Activated naive CD8-positive, alpha-beta T cell (primary cell): ENCODE data around the gene AMN.

Experiments
- H3K27ac Mint-ChIP-seq: one replicate; pipeline ENCODE4 v1.8.0; 2021; ENCODE audit warnings: mixed read lengths
- H3K27me3 Mint-ChIP-seq: one replicate; pipeline ENCODE4 v1.8.0; 2021; ENCODE audit warnings: mixed read lengths
- H3K36me3 Mint-ChIP-seq: one replicate; pipeline ENCODE4 v1.8.0; 2021; ENCODE audit warnings: mixed read lengths
- H3K4me1 Mint-ChIP-seq: one replicate; pipeline ENCODE4 v1.8.0; 2021; ENCODE audit warnings: low read depth, mixed read lengths
- H3K4me3 Mint-ChIP-seq: one replicate; pipeline ENCODE4 v1.8.0; 2021; ENCODE audit warnings: mild to moderate bottlenecking, mixed read lengths
- H3K9me3 Mint-ChIP-seq: one replicate; pipeline ENCODE4 v1.8.0; 2021; ENCODE audit warnings: low read depth, mixed read lengths

The AMN gene

GRCh38 chr14:102939329-102939728 is 16.9 kb downstream of the AMN start:
- peaks cover 3% of the 10 kb centered on the region for H3K36me3 Mint-ChIP-seq
- H3K4me1 Mint-ChIP-seq = no peaks in the 10 kb centered on the region
- H3K9me3 Mint-ChIP-seq = no peaks in the 10 kb centered on the region
- H3K27me3 Mint-ChIP-seq = no peaks in the 10 kb centered on the region
- H3K27ac Mint-ChIP-seq = no peak overlapping the region
- H3K4me3 Mint-ChIP-seq = no peak overlapping the region

GRCh38 chr14:102939820-102940561 is 17.5 kb downstream of the AMN start:
- no peaks in the 10 kb centered on the region for H3K4me1 Mint-ChIP-seq

GRCh38 chr14:102940729-102941362 is 18.4 kb downstream of the AMN start:
- Mint-ChIP-seq H3K4me1 (no peaks in the 10 kb centered on the region), H3K27me3 (no peaks in the 10 kb centered on the region), H3K27ac (no peak overlapping the region), H3K9me3 (no peaks in the 10 kb centered on the region), H3K36me3 (peaks cover 3% of the 10 kb centered on the region), H3K4me3 (no peak overlapping the region)

More at GRCh38 chr14:102939820-102940561, 17.5 kb downstream of the AMN start:
- Mint-ChIP-seq H3K4me3 (no peak overlapping the region), H3K9me3 (no peaks in the 10 kb centered on the region), H3K36me3 (peaks cover 3% of the 10 kb centered on the region), H3K27me3 (no peaks in the 10 kb centered on the region), H3K27ac (no peak overlapping the region)

DNA sequence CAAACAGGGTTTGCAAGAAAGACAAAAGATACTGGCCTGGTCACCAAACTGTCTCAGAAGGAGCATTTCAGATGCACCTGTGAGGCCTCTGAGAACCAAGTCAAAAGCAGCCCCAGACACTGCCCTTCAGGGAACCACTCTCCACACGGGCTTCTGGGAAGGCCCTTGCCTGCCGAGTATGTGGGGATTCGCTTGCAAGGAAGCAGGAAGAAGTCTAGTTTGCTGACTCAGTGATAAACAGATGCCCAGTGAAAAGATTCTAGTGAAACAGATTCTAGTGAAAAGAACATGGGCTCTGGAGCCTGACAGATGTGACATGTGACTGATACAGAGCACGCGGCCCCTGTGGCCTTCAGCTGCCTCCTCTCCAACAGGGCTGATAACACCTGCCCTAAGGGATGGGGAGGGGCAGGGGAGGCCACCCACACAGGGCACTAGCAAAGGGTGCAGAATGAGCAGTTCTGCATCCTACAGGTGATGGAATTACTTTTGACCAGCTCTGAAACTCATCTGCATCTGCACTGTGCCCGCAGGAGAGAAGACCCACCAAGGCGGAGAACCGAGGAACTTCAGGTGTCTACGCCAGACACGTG is 19.1 kb downstream of the AMN start:
- Mint-ChIP-seq H3K4me1 (peaks cover 2% of the 10 kb centered on the region), H3K9me3 (no peaks in the 10 kb centered on the region), H3K4me3 (no peak overlapping the region), H3K36me3 (peaks cover 3% of the 10 kb centered on the region), H3K27me3 (no peaks in the 10 kb centered on the region), H3K27ac (no peak overlapping the region)

DNA sequence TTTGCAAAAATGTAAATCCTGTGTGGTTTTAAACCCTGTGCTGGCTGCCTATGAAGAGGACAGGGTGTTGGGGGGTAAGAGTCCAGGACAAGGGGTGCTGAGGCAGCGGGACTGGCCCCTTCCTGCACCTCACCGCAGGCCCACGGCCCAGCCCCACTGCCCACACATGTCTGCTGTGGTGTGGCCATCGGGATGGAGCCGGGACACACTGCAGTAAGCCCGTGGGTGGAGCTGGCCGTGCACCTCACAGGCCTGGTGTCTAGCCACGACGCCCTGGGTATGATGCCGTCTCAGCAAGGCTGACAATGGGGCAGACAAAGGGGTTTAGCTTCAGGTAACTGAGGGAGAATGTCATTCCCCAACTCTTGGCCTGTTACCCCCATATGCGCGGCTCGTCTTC is 19.6 kb downstream of the AMN start:
- Mint-ChIP-seq H3K4me3 (no peak overlapping the region), H3K36me3 (peaks cover 5% of the 10 kb centered on the region), H3K27me3 (no peaks in the 10 kb centered on the region), H3K4me1 (peaks cover 6% of the 10 kb centered on the region), H3K9me3 (no peaks in the 10 kb centered on the region), H3K27ac (no peak overlapping the region)

GRCh38 chr14:102943454-102943853 is 21.0 kb downstream of the AMN start:
- Mint-ChIP-seq H3K36me3 (peaks cover 7% of the 10 kb centered on the region), H3K27me3 (no peaks in the 10 kb centered on the region), H3K27ac (no peak overlapping the region), H3K4me3 (no peak overlapping the region), H3K9me3 (no peaks in the 10 kb centered on the region), H3K4me1 (peaks cover 12% of the 10 kb centered on the region)

GRCh38 chr14:102943979-102944378 is 21.5 kb downstream of the AMN start:
- Mint-ChIP-seq H3K27ac (no peak overlapping the region), H3K4me1 (peaks cover 16% of the 10 kb centered on the region), H3K27me3 (no peaks in the 10 kb centered on the region), H3K36me3 (peaks cover 7% of the 10 kb centered on the region), H3K9me3 (no peaks in the 10 kb centered on the region), H3K4me3 (no peak overlapping the region)

GRCh38 chr14:102944448-102945330 is 22.2 kb downstream of the AMN start:
- peaks cover 10% of the 10 kb centered on the region for H3K36me3 Mint-ChIP-seq
- H3K4me3 Mint-ChIP-seq = no peak overlapping the region
- H3K27ac Mint-ChIP-seq = no peak overlapping the region
- peaks cover 23% of the 10 kb centered on the region for H3K4me1 Mint-ChIP-seq
- H3K27me3 Mint-ChIP-seq = no peaks in the 10 kb centered on the region
- no peaks in the 10 kb centered on the region for H3K9me3 Mint-ChIP-seq

GRCh38 chr14:102945346-102946130 is 23.1 kb downstream of the AMN start:
- Mint-ChIP-seq H3K27me3 (no peaks in the 10 kb centered on the region), H3K9me3 (no peaks in the 10 kb centered on the region), H3K27ac (no peak overlapping the region), H3K4me1 (peaks cover 26% of the 10 kb centered on the region), H3K4me3 (no peak overlapping the region), H3K36me3 (peaks cover 10% of the 10 kb centered on the region)

- H3K4me3 Mint-ChIP-seq = no peak overlapping the region
- H3K27me3 Mint-ChIP-seq = no peaks in the 10 kb centered on the region
- H3K36me3 Mint-ChIP-seq = peaks cover 10% of the 10 kb centered on the region
- no peaks in the 10 kb centered on the region for H3K9me3 Mint-ChIP-seq
- H3K27ac Mint-ChIP-seq = peak overlapping the region; percentile 84
- H3K4me1 Mint-ChIP-seq = peaks cover 26% of the 10 kb centered on the region
Measured at GRCh38 chr14:102947321-102948103, 25.0 kb downstream of the AMN start.

- Mint-ChIP-seq H3K27me3 (no peaks in the 10 kb centered on the region), H3K36me3 (peaks cover 7% of the 10 kb centered on the region), H3K4me1 (peaks cover 26% of the 10 kb centered on the region), H3K27ac (peak overlapping the region; percentile 93), H3K4me3 (peak overlapping the region; percentile 60), H3K9me3 (no peaks in the 10 kb centered on the region)
Measured at GRCh38 chr14:102948698-102949061, 26.2 kb downstream of the AMN start.

- Mint-ChIP-seq H3K4me3 (peak overlapping the region; percentile 60), H3K27me3 (no peaks in the 10 kb centered on the region), H3K27ac (peak overlapping the region; percentile 93), H3K9me3 (no peaks in the 10 kb centered on the region), H3K36me3 (peaks cover 7% of the 10 kb centered on the region), H3K4me1 (peaks cover 26% of the 10 kb centered on the region)
Measured at GRCh38 chr14:102949062-102949800, 26.8 kb downstream of the AMN start.

GRCh38 chr14:102949801-102950451 is 27.5 kb downstream of the AMN start:
- Mint-ChIP-seq H3K27ac (peak overlapping the region; percentile 93), H3K27me3 (no peaks in the 10 kb centered on the region), H3K9me3 (no peaks in the 10 kb centered on the region), H3K4me3 (no peak overlapping the region), H3K36me3 (peaks cover 7% of the 10 kb centered on the region), H3K4me1 (peaks cover 26% of the 10 kb centered on the region)
